MM.1S (cell line): ENCODE results near the gene CLASP1.

Experiments used
- EZH2 ChIP-seq: fragments of 300-600 bp; sonication (generic); optimal IDR thresholded peaks from 2 replicates; pipeline ENCODE3; 2017; ENCODE audit warnings: low read depth, mild to moderate bottlenecking, antibody characterized with exemption, low read length, mixed read lengths
- EZH2phosphoT487 ChIP-seq: fragments of 300-600 bp; sonication (generic); IDR thresholded peaks from 2 replicates; pipeline ENCODE4 v1.6.1; 2018; ENCODE audit warnings: antibody characterized with exemption, low read length
- TF ChIP-seq, protein P1 (sequence below): fragments of 300-600 bp; sonication (generic); IDR thresholded peaks from 2 replicates; pipeline ENCODE4 v1.5.1; 2016; ENCODE audit warnings: antibody characterized with exemption, low read length, mixed read lengths

DNA sequence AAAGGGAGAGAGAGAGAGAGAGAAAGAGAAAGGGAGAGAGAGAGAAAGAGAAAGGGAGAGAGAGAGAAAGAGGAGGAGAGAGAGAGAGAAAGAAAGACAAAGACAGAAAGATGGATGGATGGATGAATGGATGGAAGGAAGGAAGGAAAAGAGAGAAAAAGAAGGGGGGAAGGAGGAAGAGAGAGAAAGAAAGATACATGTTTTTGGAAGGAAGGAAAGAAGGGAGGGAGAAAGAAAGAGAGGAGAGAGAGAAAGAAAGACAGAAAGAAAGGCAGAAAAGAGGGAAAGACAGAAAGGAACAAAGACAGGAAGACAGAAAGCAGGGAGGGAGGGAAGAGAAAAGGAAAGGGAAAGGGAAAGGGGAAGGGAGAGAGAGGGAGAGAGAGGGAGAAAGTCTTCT, 67.0 kb downstream of the CLASP1 start:
- TF ChIP-seq, protein P1, sequence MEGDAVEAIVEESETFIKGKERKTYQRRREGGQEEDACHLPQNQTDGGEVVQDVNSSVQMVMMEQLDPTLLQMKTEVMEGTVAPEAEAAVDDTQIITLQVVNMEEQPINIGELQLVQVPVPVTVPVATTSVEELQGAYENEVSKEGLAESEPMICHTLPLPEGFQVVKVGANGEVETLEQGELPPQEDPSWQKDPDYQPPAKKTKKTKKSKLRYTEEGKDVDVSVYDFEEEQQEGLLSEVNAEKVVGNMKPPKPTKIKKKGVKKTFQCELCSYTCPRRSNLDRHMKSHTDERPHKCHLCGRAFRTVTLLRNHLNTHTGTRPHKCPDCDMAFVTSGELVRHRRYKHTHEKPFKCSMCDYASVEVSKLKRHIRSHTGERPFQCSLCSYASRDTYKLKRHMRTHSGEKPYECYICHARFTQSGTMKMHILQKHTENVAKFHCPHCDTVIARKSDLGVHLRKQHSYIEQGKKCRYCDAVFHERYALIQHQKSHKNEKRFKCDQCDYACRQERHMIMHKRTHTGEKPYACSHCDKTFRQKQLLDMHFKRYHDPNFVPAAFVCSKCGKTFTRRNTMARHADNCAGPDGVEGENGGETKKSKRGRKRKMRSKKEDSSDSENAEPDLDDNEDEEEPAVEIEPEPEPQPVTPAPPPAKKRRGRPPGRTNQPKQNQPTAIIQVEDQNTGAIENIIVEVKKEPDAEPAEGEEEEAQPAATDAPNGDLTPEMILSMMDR = no peak
- TF ChIP-seq EZH2 (no peak), EZH2phosphoT487 (no peak)
